HG03064 (cell line): Measurements from ENCODE around the gene ZNF729.
"Not testable (repeated sequence)": the region's sequence is repeated elsewhere in the genome, so short reads cannot be mapped to it uniquely, and the experiment has no call there.

Experiments used
- ATAC-seq: cut with Tn5 transposase; IDR thresholded peaks from one replicate; pipeline ENCODE4 v1.9.1; 2021; ENCODE audit warnings: low read depth; ENCODE audit not compliant: unreplicated experiment

The ZNF729 gene

GRCh38 chr19:22286151-22286810, at the start of gene ZNF729:
TSS of gene ZNF729 (plus strand) at chr19:22286441. CDS start at chr19:22286526, 85 bp downstream.
- ATAC-seq = no peak

- ATAC-seq = no peak
Observed at GRCh38 chr19:22256856-22257255, 29.4 kb upstream of the ZNF729 start.

- no peak for ATAC-seq
Observed at GRCh38 chr19:22257381-22257780, 28.9 kb upstream of the ZNF729 start.

GRCh38 chr19:22257916-22258315, 28.3 kb upstream of the ZNF729 start:
- no peak for ATAC-seq

GRCh38 chr19:22260499-22260898, 25.7 kb upstream of the ZNF729 start:
- ATAC-seq = no peak

- ATAC-seq = no peak
Observed at GRCh38 chr19:22261596-22261995, 24.6 kb upstream of the ZNF729 start.

- ATAC-seq = no peak
Observed at GRCh38 chr19:22263121-22263520, 23.1 kb upstream of the ZNF729 start.

- not testable (repeated sequence) for ATAC-seq
Observed at GRCh38 chr19:22321554-22321953, 35.3 kb downstream of the ZNF729 start.

DNA sequence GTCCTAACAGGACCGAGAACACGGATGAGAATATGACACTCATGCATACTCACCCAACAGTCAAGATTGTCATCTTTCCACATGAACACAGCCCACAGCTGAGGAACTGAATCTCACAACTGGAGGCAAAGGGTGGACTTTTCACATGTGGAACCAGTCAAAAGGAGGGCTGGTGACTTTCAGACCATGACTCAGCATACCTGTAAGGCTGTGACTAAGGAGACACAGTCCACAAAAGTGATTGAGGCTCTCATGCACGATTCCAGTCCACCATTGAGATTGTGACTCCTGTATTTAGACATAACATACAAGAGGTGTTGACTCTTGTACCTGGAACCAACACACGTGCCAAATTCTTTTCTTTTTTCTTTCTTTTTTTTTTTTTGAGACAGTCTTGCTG, 40.0 kb downstream of the ZNF729 start:
- ATAC-seq = no peak

- ATAC-seq = no peak
Observed at GRCh38 chr19:22327321-22327720, 41.1 kb downstream of the ZNF729 start.

GRCh38 chr19:22331521-22331920, 45.3 kb downstream of the ZNF729 start:
- ATAC-seq = no peak

GRCh38 chr19:22332924-22333323, 46.7 kb downstream of the ZNF729 start:
- no peak for ATAC-seq

DNA sequence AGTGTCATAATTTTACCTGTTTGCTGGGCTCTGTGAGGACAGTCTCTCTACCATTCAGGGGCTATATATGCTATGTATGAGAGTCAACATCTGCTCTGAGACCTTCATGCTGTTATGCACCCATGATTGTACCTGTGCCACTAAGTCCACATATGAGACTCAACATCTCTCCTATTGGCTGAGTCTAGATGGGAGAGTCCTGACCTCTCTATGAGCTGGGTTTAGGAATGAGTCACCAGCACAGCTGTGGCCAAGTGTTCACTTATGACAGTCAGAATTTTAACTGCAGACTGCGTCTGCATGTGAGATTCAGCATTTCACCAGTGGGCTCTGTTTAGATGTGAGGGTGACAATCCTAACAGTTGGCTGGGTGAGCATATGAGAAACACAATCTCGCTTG, 49.5 kb downstream of the ZNF729 start:
- no peak for ATAC-seq

GRCh38 chr19:22354665-22355064, 68.4 kb downstream of the ZNF729 start:
- ATAC-seq = no peak
